Uterus (tissue), 4 donors: ENCODE measurements around the gene TAF10. TPM values are rescaled to one million over a fixed set of nuclear protein-coding genes. Genes with fewer than 3 reads are reported as not detected.

ENCODE experiments used
- DNase-seq, 2 donors: peaks; one replicate each; pipeline ENCODE4 v3.0.0-alpha.2; 2019 to 2020
- H3K27ac ChIP-seq, 2 donors: fragments of 200-600 bp; sonication (generic); 1 replicate in 1 of 2; 2 replicates in 1 of 2; pipeline ENCODE4 v1.5.1; 2016 to 2018
- H3K27me3 ChIP-seq, 2 donors: fragments of 200-600 bp; sonication (generic); one replicate each; pipeline ENCODE4 v1.5.1; 2018 to 2019; ENCODE audit warnings: control low read depth in 1 of 2
- H3K36me3 ChIP-seq, 2 donors: fragments of 200-600 bp; sonication (generic); one replicate each; pipeline ENCODE4 v1.5.1; 2019; ENCODE audit warnings: control low read depth in 1 of 2
- H3K4me1 ChIP-seq, 2 donors: fragments of 200-600 bp; sonication (generic); one replicate each; pipeline ENCODE4 v1.5.1; 2018 to 2019; ENCODE audit warnings: control low read depth in 1 of 2
- H3K4me3 ChIP-seq, 2 donors: fragments of 200-600 bp; sonication (generic); 1 replicate in 1 of 2; 2 replicates in 1 of 2; pipeline ENCODE4 v1.5.1; 2018 to 2019; ENCODE audit warnings: mild to moderate bottlenecking in 1 of 2
- H3K9me3 ChIP-seq, 2 donors: fragments of 200-600 bp; sonication (generic); one replicate each; pipeline ENCODE4 v1.5.1; 2019; ENCODE audit warnings: control low read depth in 1 of 2
- CTCF ChIP-seq, 4 experiments: fragments of 200-600 bp in 2 of 4; fragments of 450-650 bp in 2 of 4; sonication (generic) in 2 of 4; IDR thresholded peaks; one replicate each; pipeline ENCODE4 v1.5.1; 2016 to 2019; ENCODE audit warnings: antibody characterized with exemption in 4 of 4, mild to moderate bottlenecking in 2 of 4, moderate library complexity in 1 of 4
- POLR2A ChIP-seq, 2 donors: fragments of 450-650 bp; IDR thresholded peaks; one replicate each; pipeline ENCODE4 v1.6.1; 2016; ENCODE audit warnings: antibody characterized with exemption in 2 of 2, mild to moderate bottlenecking in 1 of 2, moderate library complexity in 1 of 2
- intact Hi-C: fragments of 100-400 bp; cut with DNase I; formaldehyde crosslinking; loops from one replicate; pipeline ENCODE4 v1.15.1; 2023; ENCODE audit warnings: low total_unique reads
- total RNA-seq, 4 donors: library from RNA; depleted of rRNA in 3 of 4; stranded (reverse); fragments of >200 nt in 3 of 4; gene quantifications; one replicate each; pipeline versions ENCODE4 v1.1.0 to v1.2.4, GENCODE V29; 2014 to 2023
- donor health status: DM: yes; HTN: yes; CAD: no.

The TAF10 gene
- total RNA-seq: 100 to 1,000 TPM in 2 of 4 donors, 10 to 100 TPM in 2; 11.5 to 137 (median 67.1) TPM

- Histone ChIP-seq H3K27me3 (no peaks in the 10 kb centered on the region), H3K36me3 (no peaks in the 10 kb centered on the region), H3K4me3 (peak within 1 kb of the TSS; percentile 70 to 94), H3K27ac (peak within 1 kb of the TSS; percentile 99), H3K9me3 (no peaks in the 10 kb centered on the region), H3K4me1 (peaks cover 11 to 31% of the 10 kb centered on the region in 2 donors)
- DNase-seq: peak; percentile 98
- TF ChIP-seq POLR2A (IDR thresholded peaks at IDR 0.05) (peak; percentile 95 to 98), CTCF (IDR thresholded peaks at IDR 0.05) (peak; percentile 27 to 50 (median 37))
- intact Hi-C loops: loop anchor here (10.0 kb wide), 1 partner anchor 72 kb away; the partner anchor contains the start of gene MRPL17
These were observed at the start of gene TAF10 for GRCh38 chr11:6612213-6613041. Gene TAF10, minus strand, starts transcription at chr11:6612216. Its CDS starts 27 bp downstream, at chr11:6612189.

GRCh38 chr11:6660712-6661111 lies 48.7 kb upstream of the TAF10 start:
- intact Hi-C loops: no loop called here
- H3K4me1 ChIP-seq: no peaks in the 10 kb centered on the region
- H3K27ac ChIP-seq: no peak overlapping the region
- H3K4me3 ChIP-seq: no peak overlapping the region
- no peaks in the 10 kb centered on the region for H3K9me3 ChIP-seq
- H3K36me3 ChIP-seq: no peaks in the 10 kb centered on the region
- no peak for DNase-seq
- TF ChIP-seq CTCF (IDR thresholded peaks at IDR 0.05) (no peak), POLR2A (IDR thresholded peaks at IDR 0.05) (no peak)
- H3K27me3 ChIP-seq: no peaks in the 10 kb centered on the region

GRCh38 chr11:6658647-6659046 lies 46.6 kb upstream of the TAF10 start:
- no peak for DNase-seq
- TF ChIP-seq CTCF (IDR thresholded peaks at IDR 0.05): no peak
- TF ChIP-seq POLR2A (IDR thresholded peaks at IDR 0.05): no peak
- Histone ChIP-seq H3K4me1 (no peaks in the 10 kb centered on the region), H3K27me3 (no peaks in the 10 kb centered on the region), H3K36me3 (no peaks in the 10 kb centered on the region), H3K4me3 (no peak overlapping the region), H3K9me3 (no peaks in the 10 kb centered on the region), H3K27ac (no peak overlapping the region)
- intact Hi-C loops: no loop called here

- H3K36me3 ChIP-seq: no peaks in the 10 kb centered on the region
- intact Hi-C loops: no loop called here
- no peaks in the 10 kb centered on the region for H3K4me1 ChIP-seq
- no peak overlapping the region for H3K4me3 ChIP-seq
- TF ChIP-seq POLR2A (IDR thresholded peaks at IDR 0.05) (no peak), CTCF (IDR thresholded peaks at IDR 0.05) (no peak)
- H3K27ac ChIP-seq: peak overlapping the region; percentile 96
- DNase-seq: no peak
- H3K27me3 ChIP-seq: no peaks in the 10 kb centered on the region
- no peaks in the 10 kb centered on the region for H3K9me3 ChIP-seq
These were observed 45.3 kb upstream of the TAF10 start for GRCh38 chr11:6657346-6657745.

GRCh38 chr11:6656936-6657335 lies 44.9 kb upstream of the TAF10 start:
- Histone ChIP-seq H3K9me3 (no peaks in the 10 kb centered on the region), H3K4me3 (no peak overlapping the region), H3K27ac (peak overlapping the region; percentile 96), H3K4me1 (no peaks in the 10 kb centered on the region), H3K36me3 (no peaks in the 10 kb centered on the region), H3K27me3 (no peaks in the 10 kb centered on the region)
- intact Hi-C loops: no loop called here
- DNase-seq: no peak
- TF ChIP-seq POLR2A (IDR thresholded peaks at IDR 0.05): no peak
- TF ChIP-seq CTCF (IDR thresholded peaks at IDR 0.05): no peak
